Left lobe of liver (tissue), 2 donors: ENCODE measurements around the gene SHROOM3. TPM values are rescaled to one million over a fixed set of nuclear protein-coding genes. Genes with fewer than 3 reads are reported as not detected.

ENCODE experiments used
- ATAC-seq: fragments of 200-7000 bp; cut with Tn5 transposase; one replicate; pipeline ENCODE4 v1.9.1; 2020; ENCODE audit warnings: mild to moderate bottlenecking, moderate library complexity
- DNase-seq: peaks from one replicate; pipeline ENCODE4 v3.0.0-alpha.2; 2020; ENCODE audit warnings: low spot score
- total RNA-seq: library from RNA; stranded (reverse); gene quantifications from one replicate; pipeline ENCODE4 v1.2.1, GENCODE V29; 2021
- donor health status: DM: no; HTN: no; CAD: no; lungs with moderate emphysema.
- donor health status: DM: no; HTN: yes; CAD: no.

The SHROOM3 gene
- total RNA-seq, 1 donor from 2014 or later, result 39.9 TPM

GRCh38 chr4:76443376-76443775 lies 8.3 kb downstream of the SHROOM3 start:
- ATAC-seq, result no peak
- DNase-seq, result no peak

GRCh38 chr4:76445911-76446310 lies 10.9 kb downstream of the SHROOM3 start:
- DNase-seq, result no peak
- no peak for ATAC-seq

- DNase-seq, result no peak
- ATAC-seq, result no peak
Observed at GRCh38 chr4:76447393-76447851, 12.4 kb downstream of the SHROOM3 start.

- peak; percentile 68 for ATAC-seq
- peak; percentile 53 for DNase-seq
Observed at GRCh38 chr4:76448211-76448610, 13.2 kb downstream of the SHROOM3 start.

- DNase-seq (no peak), ATAC-seq (no peak)
Observed at GRCh38 chr4:76449362-76449767, 14.3 kb downstream of the SHROOM3 start.

- ATAC-seq, result peak; percentile 72
- no peak for DNase-seq
Observed at GRCh38 chr4:76449833-76450232, 14.8 kb downstream of the SHROOM3 start.

GRCh38 chr4:76453232-76453631 lies 18.2 kb downstream of the SHROOM3 start:
- ATAC-seq, result no peak
- DNase-seq, result no peak

GRCh38 chr4:76454073-76454472 lies 19.0 kb downstream of the SHROOM3 start:
- ATAC-seq, result peak; percentile 66
- peak; percentile 72 for DNase-seq

GRCh38 chr4:76457885-76458284 lies 22.9 kb downstream of the SHROOM3 start:
- DNase-seq, result no peak
- ATAC-seq, result peak; percentile 37

GRCh38 chr4:76458297-76458696 lies 23.3 kb downstream of the SHROOM3 start:
- DNase-seq, result no peak
- peak; percentile 23 for ATAC-seq

GRCh38 chr4:76458825-76459224 lies 23.8 kb downstream of the SHROOM3 start:
- no peak for ATAC-seq
- DNase-seq, result no peak

- ATAC-seq (no peak), DNase-seq (no peak)
Observed at GRCh38 chr4:76459291-76459723, 24.3 kb downstream of the SHROOM3 start.

- ATAC-seq (peak; percentile 79), DNase-seq (peak; percentile 58)
Observed at GRCh38 chr4:76463568-76463967, 28.5 kb downstream of the SHROOM3 start.

GRCh38 chr4:76470064-76470463 lies 35.0 kb downstream of the SHROOM3 start:
- no peak for ATAC-seq

GRCh38 chr4:76470532-76470931 lies 35.5 kb downstream of the SHROOM3 start:
- DNase-seq (no peak), ATAC-seq (no peak)

More at GRCh38 chr4:76470064-76470463, 35.0 kb downstream of the SHROOM3 start:
- no peak for DNase-seq

GRCh38 chr4:76476571-76476970 lies 41.5 kb downstream of the SHROOM3 start:
- no peak for ATAC-seq

GRCh38 chr4:76484654-76485053 lies 49.6 kb downstream of the SHROOM3 start:
- DNase-seq (no peak), ATAC-seq (no peak)

More at GRCh38 chr4:76476571-76476970, 41.5 kb downstream of the SHROOM3 start:
- no peak for DNase-seq

GRCh38 chr4:76485450-76485849 lies 50.4 kb downstream of the SHROOM3 start:
- peak; percentile 24 for ATAC-seq
- no peak for DNase-seq

- ATAC-seq (peak; percentile 79), DNase-seq (peak; percentile 54)
Observed at GRCh38 chr4:76486588-76487276, 51.7 kb downstream of the SHROOM3 start.

- ATAC-seq, result no peak
- no peak for DNase-seq
Observed at GRCh38 chr4:76487621-76488020, 52.6 kb downstream of the SHROOM3 start.

- no peak for ATAC-seq
- no peak for DNase-seq
Observed at GRCh38 chr4:76488455-76488854, 53.4 kb downstream of the SHROOM3 start.

GRCh38 chr4:76488888-76489685 lies 54.1 kb downstream of the SHROOM3 start:
- no peak for DNase-seq
- ATAC-seq, result peak; percentile 34
